ENCODE data around the gene PPP1R12A.
"Not testable (repeated sequence)": the region's sequence is repeated elsewhere in the genome, so short reads cannot be mapped to it uniquely, and the experiment has no call there.

Gene PPP1R12A

DNA sequence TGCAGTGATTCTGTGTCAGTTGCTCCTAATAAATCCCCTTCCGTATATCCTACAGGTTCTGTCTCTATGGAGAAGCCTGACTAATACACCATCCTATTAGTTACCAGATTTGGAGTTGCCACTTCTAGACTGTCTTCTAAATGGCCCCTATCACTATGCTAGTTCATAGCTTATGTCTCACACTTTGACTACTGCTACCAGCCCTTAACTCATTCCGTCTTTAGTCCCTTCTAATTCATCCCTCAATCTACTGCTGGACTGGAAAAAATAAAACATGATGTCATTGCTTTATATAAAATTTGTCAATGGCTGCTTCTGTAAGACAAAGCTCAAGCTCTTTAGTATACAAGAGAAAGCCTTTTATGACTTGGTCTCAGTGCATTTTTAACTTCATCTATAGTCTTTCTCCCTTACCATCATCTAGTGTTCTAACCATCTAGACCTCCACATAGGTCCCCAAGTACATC, 99.5 kb downstream of the PPP1R12A start:
- DNase-seq: no peak

DNA sequence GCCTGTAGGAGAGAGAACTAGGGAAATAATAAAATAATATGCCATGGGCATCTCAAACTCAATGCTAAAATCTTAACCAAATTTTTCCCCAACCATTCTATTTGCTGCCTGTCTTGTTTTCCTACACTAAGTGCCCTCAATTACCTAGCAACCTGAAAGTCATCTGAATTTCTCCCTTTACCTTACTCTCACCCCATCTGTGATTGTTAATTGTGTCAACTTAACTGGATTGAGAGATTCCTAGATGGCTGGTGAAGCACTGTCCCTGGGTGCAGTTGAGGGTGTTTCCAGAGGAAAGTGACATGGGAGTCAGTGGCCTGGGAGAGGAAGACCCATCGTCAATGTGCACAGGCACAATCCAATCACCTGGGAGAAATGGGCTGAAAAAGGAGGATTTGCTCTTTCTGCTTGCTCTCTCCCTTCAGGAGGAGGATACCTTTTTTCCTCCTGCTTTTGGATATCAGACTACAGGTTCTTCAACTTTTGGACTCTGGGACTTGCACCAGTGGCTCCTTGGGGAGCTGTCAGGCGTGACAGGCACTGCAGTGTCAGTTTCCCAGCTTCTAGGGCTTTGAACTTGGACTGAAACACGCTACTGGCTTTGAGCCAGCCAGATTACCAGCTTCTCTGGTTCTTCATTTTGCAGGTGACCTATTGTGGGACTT, 100.1 kb downstream of the PPP1R12A start:
- peak; percentile 82 for DNase-seq

DNA sequence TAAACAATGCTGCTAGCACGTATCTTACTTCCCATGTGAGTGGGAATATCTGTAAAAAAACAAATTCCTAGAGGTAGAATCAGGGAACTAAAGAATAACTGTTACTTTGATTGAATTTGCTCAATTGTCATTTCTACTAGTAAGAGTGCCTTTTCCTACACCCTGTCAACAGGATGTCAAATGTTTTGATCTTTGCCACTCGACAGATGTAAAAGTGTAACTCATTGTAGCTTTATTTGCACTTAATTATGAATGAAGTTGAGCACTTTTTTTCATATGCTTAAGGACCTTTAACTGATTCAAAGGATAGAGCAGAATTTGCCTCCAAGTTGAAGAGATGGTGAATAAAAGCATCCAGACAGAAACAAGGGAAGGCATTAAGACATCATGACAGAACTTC, 104.5 kb downstream of the PPP1R12A start:
- DNase-seq: no peak

- DNase-seq: no peak
Observed at GRCh38 chr12:79828924-79829323, 106.0 kb downstream of the PPP1R12A start.

DNA sequence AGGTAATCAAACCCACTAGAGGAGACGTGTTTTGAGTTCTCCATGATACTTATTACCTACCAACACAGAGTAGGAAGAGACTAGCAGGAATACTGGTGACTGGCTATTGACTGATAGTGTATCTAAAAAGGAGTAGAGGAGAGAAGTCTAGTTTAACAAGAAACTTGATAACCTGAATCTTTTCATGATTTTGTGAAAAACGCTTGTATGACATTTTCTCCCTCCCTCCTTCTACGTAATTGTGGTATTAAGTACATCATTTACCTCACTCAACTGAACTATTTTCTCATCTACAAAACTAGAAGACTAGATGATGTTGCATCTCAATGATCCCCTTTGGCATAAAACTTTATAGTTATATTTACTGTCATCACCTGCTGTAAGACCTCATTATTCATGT, 107.4 kb downstream of the PPP1R12A start:
- no peak for DNase-seq

GRCh38 chr12:79826267-79827128, 108.4 kb downstream of the PPP1R12A start:
- no peak for DNase-seq

- DNase-seq: no peak
Observed at GRCh38 chr12:79822475-79822874, 112.4 kb downstream of the PPP1R12A start.

DNA sequence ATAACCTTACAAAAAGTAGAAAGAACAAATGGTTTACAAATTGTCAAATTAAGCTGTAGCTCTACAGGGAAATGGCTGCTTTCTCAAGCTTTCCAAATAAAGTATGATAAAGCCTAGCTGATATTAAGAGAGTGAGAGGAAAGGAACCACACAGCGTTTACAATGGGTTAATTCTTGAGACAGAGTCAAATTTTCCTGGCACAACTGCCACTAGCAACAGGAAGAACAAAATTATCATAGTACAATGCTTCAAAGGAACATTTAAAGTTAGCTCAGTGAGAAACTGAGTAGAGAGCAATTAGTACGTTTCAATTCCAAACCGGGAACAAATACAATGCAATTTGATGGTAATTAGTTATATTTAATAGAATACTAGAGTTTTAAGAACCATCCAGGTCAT, 116.0 kb downstream of the PPP1R12A start:
- DNase-seq: no peak

DNA sequence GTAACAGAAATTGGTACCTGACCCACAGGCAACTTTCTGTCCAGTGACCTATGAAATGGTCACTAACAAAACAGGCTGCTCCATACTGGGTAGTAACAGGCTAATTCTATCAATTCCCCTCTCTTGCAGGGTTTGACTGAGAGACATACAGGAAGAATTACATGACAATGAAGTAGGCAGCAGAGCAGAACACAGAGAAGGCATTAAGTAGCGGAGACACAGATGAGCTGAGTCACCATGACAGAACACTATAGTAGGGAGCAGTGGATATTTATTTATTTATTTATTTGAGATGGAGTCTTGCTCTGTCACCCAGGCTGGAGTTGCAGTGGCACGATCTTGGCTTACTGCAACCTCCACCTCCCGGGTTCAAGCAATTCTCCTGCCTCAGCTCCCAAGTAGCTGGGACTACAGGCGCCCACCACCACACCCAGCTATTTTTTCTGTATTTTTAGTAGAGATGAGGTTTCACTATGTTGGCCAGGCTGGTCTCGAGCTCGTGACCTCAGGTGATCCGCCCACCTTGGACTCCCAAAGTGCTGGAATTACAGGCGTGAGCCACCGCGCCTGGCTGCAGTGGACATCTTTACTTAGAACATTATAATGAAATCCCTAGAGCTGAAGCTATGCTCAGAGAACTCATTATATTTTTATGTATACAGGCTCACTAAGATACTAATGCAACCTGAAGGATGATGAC, 150.4 kb downstream of the PPP1R12A start:
- not testable (repeated sequence) for DNase-seq

DNA sequence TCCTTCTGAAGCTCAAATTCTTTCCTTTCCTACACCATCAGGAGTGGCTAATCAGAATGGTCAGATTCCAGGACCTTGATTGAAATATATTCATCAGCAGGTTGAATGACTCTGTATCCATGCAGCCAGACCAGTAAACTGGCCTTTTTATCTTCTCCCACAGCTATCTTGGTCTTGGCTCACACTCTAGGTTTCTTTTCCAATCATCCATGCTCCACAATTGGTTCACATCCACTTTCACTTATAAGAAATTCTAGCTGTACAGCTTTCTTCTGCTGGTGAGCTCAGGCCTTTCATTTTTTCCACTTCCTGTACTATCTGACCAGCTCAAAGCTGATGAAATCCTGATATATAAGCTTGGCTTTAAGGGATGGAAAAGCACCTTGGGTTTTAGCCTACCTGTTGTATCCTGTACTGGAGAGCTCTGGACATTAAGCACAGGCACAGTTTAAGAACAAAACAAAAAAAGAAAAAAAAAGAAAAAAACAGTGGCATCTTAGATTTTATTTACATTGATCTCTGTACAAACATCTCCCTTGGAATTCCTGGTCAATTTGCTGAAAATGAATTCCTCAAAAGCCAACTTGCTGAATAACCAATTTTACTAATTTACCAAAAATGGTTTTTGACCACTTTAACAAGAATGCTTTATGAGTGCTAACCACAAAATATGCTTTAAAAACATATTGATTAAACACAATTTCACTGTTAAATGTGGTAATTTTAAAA, 152.6 kb downstream of the PPP1R12A start:
- no peak for DNase-seq

DNA sequence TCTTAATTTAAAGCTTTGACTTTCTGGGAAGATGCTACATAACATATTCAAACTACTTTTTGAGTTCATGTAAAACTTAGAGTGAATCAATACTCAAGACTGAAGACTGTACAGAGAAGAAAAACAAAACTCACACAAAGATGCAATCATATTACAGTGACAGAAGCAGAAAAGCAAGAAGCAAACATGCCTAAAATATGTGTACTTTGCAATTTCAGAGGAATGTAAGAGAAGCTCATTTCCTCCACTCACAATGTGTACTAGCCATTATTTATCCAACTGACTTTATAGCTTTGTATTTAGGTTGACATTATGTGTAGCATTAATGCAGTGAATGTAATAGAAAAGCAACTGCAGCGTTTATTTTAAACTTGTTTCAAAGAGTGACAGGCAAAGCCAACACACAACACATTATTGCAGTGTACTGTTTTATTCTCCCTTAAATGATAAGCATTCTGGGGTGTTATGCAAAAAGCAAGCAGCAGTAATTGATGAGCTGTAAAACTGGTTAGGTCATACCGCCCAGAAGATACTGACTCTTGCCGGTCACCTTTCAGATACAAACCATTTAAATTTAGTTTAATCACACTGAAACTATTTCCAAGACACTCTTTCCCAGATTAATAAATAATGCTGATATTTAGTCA, 156.0 kb downstream of the PPP1R12A start:
- DNase-seq: no peak

DNA sequence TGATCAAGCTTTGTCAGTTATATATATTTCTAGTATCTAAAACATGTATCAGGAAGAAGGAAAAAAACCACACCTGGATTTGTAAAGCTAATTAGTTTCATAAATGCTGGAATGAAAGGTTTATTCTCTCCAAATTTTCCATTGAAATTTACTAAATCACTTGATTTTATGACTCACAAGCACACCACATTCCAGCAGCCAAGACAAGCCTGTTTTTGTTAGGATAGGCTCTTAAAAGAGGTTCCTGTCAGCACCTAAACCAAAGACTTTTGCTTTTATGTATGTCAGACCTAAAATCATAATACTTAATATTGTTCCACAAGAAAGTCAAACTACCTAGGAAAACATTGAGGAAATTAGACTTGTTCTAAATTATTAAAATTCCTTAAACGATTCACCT, 158.8 kb downstream of the PPP1R12A start:
- DNase-seq: no peak

DNA sequence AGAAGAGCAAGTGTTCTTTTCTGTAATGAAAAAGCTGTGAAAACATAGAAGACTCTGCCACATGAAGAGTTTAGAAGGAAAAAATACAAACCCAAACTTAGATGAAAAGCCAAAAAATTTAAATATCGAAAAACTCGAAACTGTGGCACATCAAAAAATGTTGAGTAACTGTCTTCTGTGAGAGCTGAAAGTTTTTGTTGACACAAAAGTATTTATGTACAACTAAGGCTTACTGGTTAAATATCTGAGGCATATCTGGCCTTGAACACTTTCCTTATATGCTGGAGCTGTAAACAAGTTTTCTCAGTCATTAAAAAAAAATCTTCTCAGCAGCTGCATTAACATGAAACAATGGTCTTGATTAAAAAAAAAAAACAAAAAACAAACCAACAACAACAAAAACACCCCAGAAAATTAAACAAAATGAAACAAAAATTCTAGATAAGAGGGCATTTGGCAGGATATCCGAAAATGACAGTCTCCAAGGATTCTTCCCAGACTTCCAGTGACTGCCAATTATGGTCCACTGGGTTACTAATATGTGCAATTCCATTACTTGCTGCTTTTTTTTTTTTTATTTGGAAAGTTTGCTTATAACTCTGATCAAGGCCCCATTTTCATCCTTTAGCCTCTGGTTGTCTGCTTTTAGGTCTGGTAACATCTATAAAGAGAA, 159.4 kb downstream of the PPP1R12A start:
- DNase-seq: no peak

- no peak for DNase-seq
Observed at GRCh38 chr12:79773896-79774295, 161.0 kb downstream of the PPP1R12A start.

DNA sequence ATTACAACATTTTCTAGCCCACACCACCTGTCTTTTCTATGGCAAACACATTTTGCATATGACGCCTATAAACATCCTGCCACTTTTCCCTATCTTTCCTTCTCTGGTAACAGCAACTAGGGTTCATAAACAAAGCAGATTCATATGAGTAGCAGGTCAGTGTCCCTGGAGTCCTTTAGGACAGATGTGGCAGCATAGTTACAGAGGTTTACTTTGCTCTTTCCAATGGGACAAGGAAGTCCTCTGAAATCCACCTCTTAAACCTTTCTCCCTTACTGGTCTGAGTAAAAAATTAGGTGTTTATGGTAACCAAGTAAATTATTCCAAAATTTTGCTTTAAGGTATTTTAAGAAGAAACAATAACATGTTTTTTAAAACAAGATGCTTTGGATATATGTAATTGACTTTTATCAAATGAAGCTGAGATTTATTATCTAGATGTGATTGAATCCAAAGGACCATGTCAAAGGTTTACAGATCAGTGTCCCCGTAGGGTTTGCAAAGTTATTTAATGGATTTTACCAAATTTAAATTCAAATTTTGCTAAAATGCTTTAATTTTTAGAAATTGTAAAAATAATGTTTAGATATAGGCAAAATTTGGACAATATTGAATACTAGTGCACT, 164.9 kb downstream of the PPP1R12A start:
- DNase-seq: no peak

DNA sequence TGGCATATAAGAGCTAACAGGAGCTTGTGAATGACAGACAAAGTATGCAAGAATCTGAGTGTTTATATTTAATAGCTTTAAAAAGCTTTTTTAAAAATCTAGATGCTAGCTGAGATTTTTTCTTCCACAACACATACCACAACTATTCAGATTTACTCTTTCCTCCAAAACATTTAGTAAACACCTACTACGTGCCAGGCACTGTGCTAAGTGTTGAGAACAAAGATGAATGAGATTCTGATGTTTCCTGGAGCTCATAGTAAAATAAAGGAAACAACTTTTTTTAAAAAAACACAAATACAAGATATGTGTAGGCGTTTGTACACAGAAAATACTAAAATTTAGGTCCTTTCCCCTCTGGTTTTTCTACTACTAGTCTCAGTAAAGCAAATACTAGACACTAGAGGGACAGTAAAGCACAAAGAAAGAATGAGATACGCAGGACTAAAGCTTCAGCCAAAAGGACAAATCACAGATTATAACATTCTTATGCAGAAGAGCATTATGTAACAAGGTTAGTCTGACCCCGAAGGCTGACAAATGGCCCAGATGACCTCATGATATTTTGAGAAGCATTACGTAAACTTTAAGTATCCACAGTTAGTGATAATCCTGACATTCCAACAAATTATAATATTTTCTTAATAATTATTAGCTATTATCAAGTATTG, 165.6 kb downstream of the PPP1R12A start:
- DNase-seq: no peak

DNA sequence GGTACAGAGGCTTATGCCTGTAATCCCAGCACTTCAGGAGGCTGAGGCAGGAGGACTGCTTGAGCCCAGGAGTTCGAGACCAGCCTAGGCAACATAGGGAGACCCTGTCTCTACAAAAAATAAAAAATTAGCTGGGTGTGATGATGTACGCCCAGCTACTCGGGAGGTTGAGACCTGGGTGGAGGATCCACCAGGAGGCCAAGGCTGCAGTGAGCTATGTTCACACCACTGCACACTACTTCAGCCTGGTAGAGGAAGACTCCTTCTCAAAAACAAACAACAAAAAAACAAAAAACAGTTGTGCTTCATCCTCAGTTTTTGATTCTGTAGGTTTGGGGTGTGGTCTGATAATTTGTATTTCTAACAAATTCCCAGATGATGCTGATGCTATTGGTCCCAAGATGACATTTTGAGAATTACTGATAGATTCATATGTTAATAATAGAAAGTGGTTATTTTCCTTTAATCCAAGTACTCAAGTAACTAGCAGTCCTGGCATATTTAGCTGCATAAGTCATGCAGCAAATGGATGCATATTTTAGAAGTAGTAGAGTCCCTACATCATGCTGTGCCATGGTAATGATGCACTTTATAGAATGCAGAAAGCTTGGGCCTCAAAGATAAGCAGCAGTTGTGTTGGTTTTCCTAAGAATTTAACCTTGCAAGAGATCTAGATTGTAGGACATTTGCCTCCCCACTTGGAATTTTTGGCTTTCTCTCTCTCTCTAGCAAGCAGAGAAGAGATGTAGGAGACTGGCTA, 168.0 kb downstream of the PPP1R12A start:
- DNase-seq: no peak

DNA sequence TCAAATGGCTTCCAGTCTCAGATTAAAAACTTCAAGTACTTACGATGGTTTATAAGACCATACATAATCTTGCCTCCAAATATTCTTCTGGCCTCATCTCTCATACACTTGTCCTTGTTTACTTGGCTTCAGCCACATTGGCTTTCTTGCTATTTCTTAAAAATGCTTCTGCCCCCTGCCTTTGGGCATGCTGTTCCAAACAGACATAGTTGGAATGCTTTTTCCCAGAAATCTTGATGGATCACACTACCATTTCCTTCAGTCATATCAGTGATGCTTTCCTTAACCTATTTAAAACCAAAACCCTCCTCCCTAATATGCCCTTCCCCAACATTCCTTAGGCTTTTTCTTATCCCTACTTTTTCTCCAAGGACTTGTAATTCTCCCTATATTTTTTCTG, 169.7 kb downstream of the PPP1R12A start:
- DNase-seq: no peak

DNA sequence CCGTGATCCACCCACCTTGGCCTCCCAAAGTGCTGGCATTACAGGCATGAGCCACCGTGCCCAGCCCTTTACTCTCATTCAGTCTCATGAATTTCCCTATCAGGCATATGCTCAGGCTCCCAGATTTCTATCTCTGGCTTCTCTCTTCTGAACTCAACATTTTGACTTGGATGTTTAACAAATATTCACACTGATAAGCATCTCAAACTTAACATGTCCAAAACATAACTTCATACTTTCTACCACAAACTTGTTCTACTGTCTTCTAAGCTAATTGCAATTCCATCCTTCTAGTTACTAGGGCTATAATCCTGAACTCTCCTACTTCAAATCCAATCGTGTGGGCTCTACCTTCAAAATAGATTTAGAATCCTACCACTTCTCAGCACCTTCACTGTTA, 170.3 kb downstream of the PPP1R12A start:
- no peak for DNase-seq

All from DMS79 (cell line).